Natural killer cell (primary cell): ENCODE measurements around the gene DMC1. TPM values are rescaled to one million over a fixed set of nuclear protein-coding genes. Genes with fewer than 3 reads are reported as not detected.
"Not testable (repeated sequence)": the region's sequence is repeated elsewhere in the genome, so short reads cannot be mapped to it uniquely, and the experiment has no call there.

Experiments
- ATAC-seq, 3 donors: fragments of 150-1000 bp in 2 of 3; fragments of 200-7000 bp in 1 of 3; cut with Tn5 transposase; 1 replicate in 1 of 3; 2 replicates in 2 of 3; pipeline ENCODE4 v1.10.0; 2021; ENCODE audit warnings: mild to moderate bottlenecking in 2 of 3, moderate library complexity in 2 of 3
- DNase-seq, 2 donors: peaks; one replicate each; pipeline versions ENCODE4 v3.0.0 to v3.0.0-alpha.2; 2013 to 2021; ENCODE audit warnings: mixed read lengths in 1 of 2
- H3K27ac ChIP-seq: one replicate; pipeline ENCODE4 v1.5.1; 2013; ENCODE audit warnings: mild to moderate bottlenecking, low read length
- H3K27me3 ChIP-seq: one replicate; pipeline ENCODE4 v1.6.1; 2013; ENCODE audit warnings: low read length; ENCODE audit not compliant: control insufficient read depth, insufficient read depth
- H3K36me3 ChIP-seq: one replicate; pipeline ENCODE4 v1.6.1; 2013; ENCODE audit warnings: low read length; ENCODE audit not compliant: control insufficient read depth, insufficient read depth
- H3K4me1 ChIP-seq: one replicate; pipeline ENCODE4 v1.6.1; 2013; ENCODE audit warnings: low read length; ENCODE audit not compliant: control insufficient read depth, insufficient read depth
- H3K4me3 ChIP-seq: one replicate; pipeline ENCODE4 v1.5.1; 2013; ENCODE audit warnings: low read length
- H3K9me3 ChIP-seq: one replicate; pipeline ENCODE4 v1.6.1; 2013; ENCODE audit warnings: low read length; ENCODE audit not compliant: control insufficient read depth, insufficient read depth
- H3K27ac Mint-ChIP-seq, 2 donors: one replicate each; pipeline ENCODE4 v1.8.0; 2022; ENCODE audit warnings: mild to moderate bottlenecking in 2 of 2, mixed read lengths in 2 of 2, moderate library complexity in 1 of 2
- H3K27me3 Mint-ChIP-seq, 2 donors: one replicate each; pipeline ENCODE4 v1.8.0; 2022; ENCODE audit warnings: low read depth in 2 of 2, mixed read lengths in 2 of 2
- H3K36me3 Mint-ChIP-seq: one replicate; pipeline ENCODE4 v1.8.0; 2022; ENCODE audit warnings: mixed read lengths
- H3K4me1 Mint-ChIP-seq, 2 donors: one replicate each; pipeline ENCODE4 v1.8.0; 2022; ENCODE audit warnings: mixed read lengths in 2 of 2
- H3K4me3 Mint-ChIP-seq: one replicate; pipeline ENCODE4 v1.8.0; 2022; ENCODE audit warnings: mild to moderate bottlenecking, moderate library complexity, mixed read lengths
- H3K9me3 Mint-ChIP-seq, 2 donors: one replicate each; pipeline ENCODE4 v1.8.0; 2022; ENCODE audit warnings: mixed read lengths in 2 of 2
- CTCF ChIP-seq: fragments of 200-600 bp; IDR thresholded peaks from one replicate; pipeline ENCODE4 v1.8.0; 2022; ENCODE audit warnings: antibody characterized with exemption
- WGBS: methylation state at CpG from one replicate; pipeline ENCODE4 v1.1.7; 2013; ENCODE audit warnings: missing lambda C conversion rate; ENCODE audit not compliant: insufficient coverage; 5-methylcytosine and 5-hydroxymethylcytosine counted together
- intact Hi-C: fragments of 100-400 bp; cut with micrococcal nuclease; formaldehyde crosslinking; loops from one replicate; pipeline ENCODE4 v1.14.2; 2022
- total RNA-seq, 4 donors: library from RNA; stranded (reverse); fragments of 120-200 nt in 1 of 4; gene quantifications; one replicate each; pipeline versions ENCODE4 v1.2.3 to v1.2.4, GENCODE V29; 2013 to 2022

Gene DMC1
- total RNA-seq, 3 donors from 2014 or later (not counting 1 experiment from before 2014, with no cell fraction given): 0.31 to 1.7 (median 0.63) TPM

- Mint-ChIP-seq H3K9me3 (no peaks in the 10 kb centered on the region), H3K27me3 (peaks cover 0 to 13% of the 10 kb centered on the region in 2 donors), H3K4me1 (no peaks in the 10 kb centered on the region), H3K27ac (no peak overlapping the region), H3K36me3 (no peaks in the 10 kb centered on the region), H3K4me3 (no peak overlapping the region)
- Histone ChIP-seq H3K9me3 (no peaks in the 10 kb centered on the region), H3K36me3 (no peaks in the 10 kb centered on the region), H3K4me1 (no peaks in the 10 kb centered on the region), H3K27ac (no peak overlapping the region), H3K4me3 (no peak overlapping the region), H3K27me3 (no peaks in the 10 kb centered on the region)
- no CpG with 5 or more reads among the region's 1 CpG for WGBS
- no peak for TF ChIP-seq CTCF
- no peak for DNase-seq
- intact Hi-C loops: no loop called here
- no peak for ATAC-seq
Measured at GRCh38 chr22:38602166-38602565, 32.2 kb upstream of the DMC1 start.

- H3K4me3 ChIP-seq: no peak overlapping the region
- H3K27ac Mint-ChIP-seq: no peak overlapping the region
- H3K4me1 Mint-ChIP-seq: no peaks in the 10 kb centered on the region
- no peaks in the 10 kb centered on the region for H3K36me3 ChIP-seq
- WGBS: 68% methylated on average over 2 of the region's 2 CpGs
- no peaks in the 10 kb centered on the region for H3K27me3 ChIP-seq
- H3K4me1 ChIP-seq: no peaks in the 10 kb centered on the region
- DNase-seq (no peak), ATAC-seq (no peak)
- H3K36me3 Mint-ChIP-seq: no peaks in the 10 kb centered on the region
- H3K4me3 Mint-ChIP-seq: no peak overlapping the region
- H3K27me3 Mint-ChIP-seq: peaks cover 7 to 17% of the 10 kb centered on the region in 2 donors
- H3K27ac ChIP-seq: no peak overlapping the region
- H3K9me3 ChIP-seq: no peaks in the 10 kb centered on the region
- intact Hi-C loops: no loop called here
- TF ChIP-seq CTCF: no peak
- no peaks in the 10 kb centered on the region for H3K9me3 Mint-ChIP-seq
Measured at GRCh38 chr22:38601221-38601764, 31.3 kb upstream of the DMC1 start.

GRCh38 chr22:38599466-38599865 is 29.5 kb upstream of the DMC1 start:
- Mint-ChIP-seq H3K27me3 (peaks cover 17 to 22% of the 10 kb centered on the region in 2 donors), H3K9me3 (no peaks in the 10 kb centered on the region), H3K4me3 (no peak overlapping the region), H3K27ac (no peak overlapping the region), H3K36me3 (no peaks in the 10 kb centered on the region), H3K4me1 (no peaks in the 10 kb centered on the region)
- no peak for TF ChIP-seq CTCF
- Histone ChIP-seq H3K27ac (no peak overlapping the region), H3K27me3 (no peaks in the 10 kb centered on the region), H3K9me3 (no peaks in the 10 kb centered on the region), H3K36me3 (no peaks in the 10 kb centered on the region), H3K4me3 (no peak overlapping the region), H3K4me1 (no peaks in the 10 kb centered on the region)
- intact Hi-C loops: no loop called here
- 96% methylated on average over 10 of the region's 10 CpGs for WGBS
- ATAC-seq (no peak), DNase-seq (no peak)

GRCh38 chr22:38582923-38583322 is 12.9 kb upstream of the DMC1 start:
- H3K4me3 Mint-ChIP-seq: not testable (repeated sequence)

More at GRCh38 chr22:38582923-38583322, 12.9 kb upstream of the DMC1 start:
- H3K27ac Mint-ChIP-seq, DNase-seq, H3K27ac ChIP-seq, H3K4me1 ChIP-seq, H3K4me1 Mint-ChIP-seq, H3K36me3 ChIP-seq, H3K9me3 ChIP-seq, H3K9me3 Mint-ChIP-seq, ATAC-seq, intact Hi-C loops, H3K27me3 ChIP-seq, H3K4me3 ChIP-seq, H3K36me3 Mint-ChIP-seq: not testable (repeated sequence)
- H3K27me3 Mint-ChIP-seq: peaks cover 12 to 15% of the 10 kb centered on the region in 2 donors
- 73% methylated on average over 3 of the region's 3 CpGs for WGBS
